B cell (primary cell): Measurements from ENCODE around the gene XCL1.

Experiments used
- CTCF ChIP-seq: fragments of 200-600 bp; IDR thresholded peaks from one replicate; pipeline ENCODE4 v1.8.0; 2022; ENCODE audit warnings: antibody characterized with exemption, mild to moderate bottlenecking
- EZH2 ChIP-seq: IDR thresholded peaks from 2 replicates; pipeline ENCODE4 v1.6.1; 2012; ENCODE audit warnings: borderline replicate concordance, low read depth, mild to moderate bottlenecking, moderate library complexity, low read length; ENCODE audit not compliant: insufficient read depth, poor library complexity, severe bottlenecking

DNA sequence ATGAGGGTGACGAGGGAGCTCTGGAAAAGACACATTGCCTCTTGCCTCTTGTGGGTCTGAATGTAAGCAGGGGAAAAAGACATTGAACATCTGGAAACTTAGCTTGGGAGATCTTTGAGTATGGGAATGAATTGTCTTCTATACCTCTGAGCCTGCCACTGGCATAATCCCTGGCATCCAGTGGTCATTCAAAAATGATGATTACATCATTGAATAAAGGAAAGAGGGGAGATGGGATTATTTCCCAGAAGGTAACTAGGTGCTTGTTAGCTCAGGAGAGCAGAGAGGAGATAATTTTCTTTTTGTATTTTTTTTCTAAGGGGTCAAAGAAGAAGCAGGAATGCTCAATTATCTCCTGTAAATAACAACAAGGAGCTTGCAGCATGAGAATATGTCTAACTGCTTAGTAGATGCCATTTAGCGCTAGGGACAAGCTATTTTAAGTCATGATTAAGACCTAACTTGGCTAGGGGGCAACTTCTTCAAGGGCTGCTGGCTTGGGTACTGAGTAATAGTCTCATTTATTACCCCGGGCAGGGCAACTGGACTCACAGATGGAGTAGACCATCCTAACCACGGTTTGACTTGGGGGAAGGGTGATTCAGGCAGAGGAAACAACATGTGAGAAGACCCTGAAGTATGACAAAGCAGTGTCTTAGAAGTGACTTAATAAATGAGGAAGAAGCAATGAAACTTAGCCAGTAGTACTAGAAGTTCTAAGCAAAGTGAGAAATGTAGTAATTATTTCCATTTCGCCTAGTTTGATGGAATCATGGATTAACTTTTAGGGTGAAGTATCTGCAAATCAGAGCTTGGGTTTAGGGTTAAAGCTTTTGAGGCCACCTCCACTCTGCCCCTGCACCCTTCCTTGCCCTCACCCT lies 21.6 kb upstream of the XCL1 start:
- TF ChIP-seq EZH2 (no peak), CTCF (no peak)
